WTC11 (cell line): Measurements from ENCODE around the gene MRPL34. TPM values are rescaled to one million over a fixed set of nuclear protein-coding genes. Genes with fewer than 3 reads are reported as not detected.

Experiments used
- ATAC-seq: fragments of 200-7000 bp; cut with Tn5 transposase; 2 replicates; pipeline ENCODE4 v1.10.0; 2021; ENCODE audit warnings: mild to moderate bottlenecking, moderate library complexity
- CTCF ChIA-PET: fragments of 300-600 bp; sonication (Branson Sonifier 250); formaldehyde crosslinking; loops from one replicate; lab custom pipeline; 2021; ENCODE audit warnings: antibody characterized with exemption; lab: Charles Lee
- POLR2A ChIA-PET: fragments of 350-600 bp; sonication (Branson Sonifier 250); formaldehyde crosslinking; loops from one replicate; lab custom pipeline; 2021; ENCODE audit warnings: antibody characterized with exemption; lab: Charles Lee
- DNase-seq: peaks from one replicate; pipeline ENCODE4 v3.0.0; 2021; ENCODE audit warnings: low spot score
- H3K27ac Mint-ChIP-seq: 2 replicates; pipeline ENCODE4 v1.8.0; 2021; ENCODE audit warnings: mixed read lengths
- H3K27me3 Mint-ChIP-seq: 2 replicates; pipeline ENCODE4 v1.8.0; 2021; ENCODE audit warnings: low read depth, mild to moderate bottlenecking, moderate library complexity, mixed read lengths
- H3K36me3 Mint-ChIP-seq: 2 replicates; pipeline ENCODE4 v1.8.0; 2021; ENCODE audit warnings: mixed read lengths
- H3K4me1 Mint-ChIP-seq: 2 replicates; pipeline ENCODE4 v1.8.0; 2022; ENCODE audit warnings: mixed read lengths
- H3K4me3 Mint-ChIP-seq: 2 replicates; pipeline ENCODE4 v1.8.0; 2021; ENCODE audit warnings: mild to moderate bottlenecking, moderate library complexity, mixed read lengths
- H3K9me3 Mint-ChIP-seq: 2 replicates; pipeline ENCODE4 v1.8.0; 2021; ENCODE audit warnings: mixed read lengths
- FOXJ3 ChIP-seq: sonication (generic); formaldehyde crosslinking; IDR thresholded peaks from 2 replicates; pipeline ENCODE4 v1.9.0; 2021; ENCODE audit warnings: missing genetic modification reagents, mild to moderate bottlenecking, borderline replicate concordance
- GTF2I ChIP-seq: fragments of 250-450 bp; sonication (Bioruptor Pico); conservative IDR thresholded peaks from 2 replicates; pipeline ENCODE4 v1.4.0; 2021; ENCODE audit warnings: mild to moderate bottlenecking
- NFE2L1 ChIP-seq: sonication (generic); formaldehyde crosslinking; IDR thresholded peaks from 2 replicates; pipeline ENCODE4 v1.8.1; 2023; ENCODE audit warnings: missing genetic modification reagents
- NFYB ChIP-seq: sonication (generic); formaldehyde crosslinking; conservative IDR thresholded peaks from 2 replicates; pipeline ENCODE4 v1.8.0; 2022; ENCODE audit warnings: low read depth, missing genetic modification reagents
- TCF7 ChIP-seq: sonication (generic); formaldehyde crosslinking; IDR thresholded peaks from 2 replicates; pipeline ENCODE4 v1.8.0; 2022; ENCODE audit warnings: mild to moderate bottlenecking, low read depth, missing genetic modification reagents, moderate library complexity
- total RNA-seq: library from RNA; stranded (reverse); gene quantifications from 3 replicates; pipeline ENCODE4 v1.2.3, GENCODE V29; 2021

The MRPL34 gene
- total RNA-seq, 1 experiment from 2014 or later: 130 TPM

GRCh38 chr19:17352608-17353280, 47.1 kb downstream of the MRPL34 start:
- no peak for ATAC-seq
- peaks cover 3% of the 10 kb centered on the region; the same call in 1 of the 2 replicates for H3K27me3 Mint-ChIP-seq
- H3K4me1 Mint-ChIP-seq: peaks cover 19% of the 10 kb centered on the region
- CTCF ChIA-PET: interaction anchor here (0.6 to 1.0 kb wide), 2 partner anchors 19 to 223 kb away, joined by 3 read pairs; no protein-coding TSS in a partner anchor
- no peak overlapping the region for H3K4me3 Mint-ChIP-seq
- no peak overlapping the region for H3K27ac Mint-ChIP-seq
- peak; percentile 63; the same call in 1 of the 2 replicates for TF ChIP-seq GTF2I (CRISPR knock-in tag)
- TF ChIP-seq NFE2L1 (CRISPR knock-in tag): no peak
- TF ChIP-seq, all 79 proteins: peak for 1
- POLR2A ChIA-PET: no interaction called here
- no peak for DNase-seq
- no peaks in the 10 kb centered on the region for H3K9me3 Mint-ChIP-seq
- no peaks in the 10 kb centered on the region for H3K36me3 Mint-ChIP-seq

DNA sequence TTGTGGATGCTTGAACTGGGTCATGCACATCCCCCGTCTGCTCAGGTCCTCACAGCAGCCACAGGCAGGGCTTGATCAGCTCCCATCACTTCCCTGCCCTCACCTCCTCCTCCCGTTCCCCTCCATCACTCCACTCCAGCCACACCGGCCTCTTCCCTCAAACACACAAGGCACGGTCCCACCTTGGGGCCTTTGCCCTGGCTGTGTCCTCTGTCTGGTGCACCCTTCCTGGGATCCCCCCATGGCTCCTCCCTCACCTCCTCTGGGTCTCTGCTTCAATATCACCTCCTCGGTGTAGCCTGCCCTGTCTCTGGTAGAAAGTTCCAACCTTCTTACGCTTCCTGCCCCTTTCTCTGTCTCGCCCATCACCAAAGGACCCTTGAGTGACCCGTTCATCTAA, 47.7 kb downstream of the MRPL34 start:
- no peak overlapping the region for H3K4me3 Mint-ChIP-seq
- ATAC-seq (no peak), DNase-seq (no peak)
- H3K27ac Mint-ChIP-seq: no peak overlapping the region
- TF ChIP-seq TCF7: no peak
- TF ChIP-seq NFYB: no peak
- no peak for TF ChIP-seq FOXJ3
- H3K36me3 Mint-ChIP-seq: no peaks in the 10 kb centered on the region
- ChIA-PET POLR2A (no interaction called here), CTCF (interaction anchor here (1.0 kb wide), 1 partner anchor 19 kb away, joined by 3 read pairs; no protein-coding TSS in a partner anchor)
- H3K27me3 Mint-ChIP-seq: peaks cover 3% of the 10 kb centered on the region; the same call in 1 of the 2 replicates
- peaks cover 16% of the 10 kb centered on the region for H3K4me1 Mint-ChIP-seq
- H3K9me3 Mint-ChIP-seq: no peaks in the 10 kb centered on the region

Other genes with a start within 250 kb of the MRPL34 start
- 27.9 to 29.9 TPM (median 29.7 TPM) in 3 replicates for gene HAUS8, start 230.4 kb upstream of the MRPL34 start, total RNA-seq
- gene MYO9B, start 230.1 kb upstream of the MRPL34 start, total RNA-seq: 70.3 to 94.3 TPM (median 73.4 TPM) in 3 replicates
- 13.9 to 15.4 TPM (median 14.2 TPM) in 3 replicates for gene USE1, start 90.5 kb upstream of the MRPL34 start, total RNA-seq
- 34.0 to 51.6 TPM (median 40.9 TPM) in 3 replicates for gene OCEL1, start 79.6 kb upstream of the MRPL34 start, total RNA-seq
- 144 to 149 TPM (median 145 TPM) in 3 replicates for gene NR2F6, start 60.0 kb upstream of the MRPL34 start, total RNA-seq
- gene USHBP1, start 41.1 kb upstream of the MRPL34 start, total RNA-seq: 10.9 to 14.2 TPM (median 12.3 TPM) in 3 replicates
- gene BABAM1, start 38.4 kb upstream of the MRPL34 start, total RNA-seq: 139 to 147 TPM (median 146 TPM) in 3 replicates
- gene ANKLE1, start 24.0 kb upstream of the MRPL34 start, total RNA-seq: 9.1 to 12.9 TPM (median 10.2 TPM) in 3 replicates
- 13.2 to 18.1 TPM (median 17.6 TPM) in 3 replicates for gene ABHD8, start 2.4 kb upstream of the MRPL34 start, total RNA-seq
- gene DDA1, start 3.7 kb downstream of the MRPL34 start, total RNA-seq: 36.2 to 42.8 TPM (median 37.0 TPM) in 3 replicates
- gene ANO8, start 29.0 kb downstream of the MRPL34 start, total RNA-seq: 30.5 to 35.4 TPM (median 32.6 TPM) in 3 replicates
- gene GTPBP3, start 31.7 kb downstream of the MRPL34 start, total RNA-seq: 79.1 to 93.0 TPM (median 80.8 TPM) in 3 replicates
- gene PLVAP, start 71.5 kb downstream of the MRPL34 start, total RNA-seq: 0.11 to 0.27 TPM in 2 of 3 replicates, not detected in the other
- 0.37 to 0.87 TPM (median 0.76 TPM) in 3 replicates for gene CCDC194, start 88.3 kb downstream of the MRPL34 start, total RNA-seq
- 22.8 to 67.7 TPM (median 61.1 TPM) in 3 replicates for gene BST2, start 99.8 kb downstream of the MRPL34 start, total RNA-seq
- 58.7 to 78.6 TPM (median 70.8 TPM) in 3 replicates for gene MVB12A, start 114.2 kb downstream of the MRPL34 start, total RNA-seq
- gene TMEM221, start 142.8 kb downstream of the MRPL34 start, total RNA-seq: 1.2 to 2.9 TPM (median 2.3 TPM) in 3 replicates
- gene NXNL1, start 155.1 kb downstream of the MRPL34 start, total RNA-seq: not detected in 3 replicates
- gene SLC27A1, start 164.7 kb downstream of the MRPL34 start, total RNA-seq: 8.6 to 12.1 TPM (median 10.1 TPM) in 3 replicates
- gene PGLS, start 205.8 kb downstream of the MRPL34 start, total RNA-seq: 81.7 to 108 TPM (median 108 TPM) in 3 replicates
- 54.0 to 71.7 TPM (median 67.1 TPM) in 3 replicates for gene COLGALT1, start 249.8 kb downstream of the MRPL34 start, total RNA-seq